Sigmoid colon (tissue), 7 donors: ENCODE results near the gene PLOD3. TPM values are rescaled to one million over a fixed set of nuclear protein-coding genes. Genes with fewer than 3 reads are reported as not detected.

Experiments
- DNase-seq: peaks from one replicate; pipeline ENCODE4 v3.0.0-alpha.2; 2019
- H3K27ac ChIP-seq, 4 donors: fragments of 200-600 bp; sonication (generic); one replicate each; pipeline ENCODE4 v1.5.1; 2016 to 2019; ENCODE audit warnings: mild to moderate bottlenecking in 1 of 4
- H3K27me3 ChIP-seq, 3 donors: fragments of 200-600 bp; sonication (generic); one replicate each; pipeline ENCODE4 v1.5.1; 2019; ENCODE audit warnings: mild to moderate bottlenecking in 1 of 3
- H3K36me3 ChIP-seq, 4 donors: fragments of 200-600 bp; sonication (generic); one replicate each; pipeline ENCODE4 v1.5.1; 2016 to 2019
- H3K4me1 ChIP-seq, 4 donors: fragments of 200-600 bp; sonication (generic); one replicate each; pipeline ENCODE4 v1.5.1; 2017 to 2019
- H3K4me3 ChIP-seq, 4 donors: fragments of 200-600 bp; sonication (generic); one replicate each; pipeline ENCODE4 v1.5.1; 2017 to 2019; ENCODE audit warnings: mild to moderate bottlenecking in 2 of 4, moderate library complexity in 1 of 4
- H3K9me3 ChIP-seq, 4 donors: fragments of 200-600 bp in 3 of 4; sonication (generic) in 3 of 4; one replicate each; pipeline versions ENCODE4 v1.5.1 to v1.6.1; 2013 to 2019
- CTCF ChIP-seq, 4 experiments: fragments of 450-650 bp in 3 of 4; fragments of 200-600 bp in 1 of 4; IDR thresholded peaks; one replicate each; pipeline ENCODE4 v1.5.1; 2016 to 2019; ENCODE audit warnings: antibody characterized with exemption in 4 of 4, mild to moderate bottlenecking in 3 of 4, moderate library complexity in 2 of 4
- EP300 ChIP-seq, 4 donors: sonication (generic); formaldehyde crosslinking; IDR thresholded peaks; one replicate each; pipeline ENCODE4 v1.6.1; 2017; ENCODE audit warnings: antibody characterized with exemption in 4 of 4
- POLR2A ChIP-seq, 2 donors: fragments of 450-650 bp; IDR thresholded peaks; one replicate each; pipeline ENCODE4 v1.6.1; 2016; ENCODE audit warnings: antibody characterized with exemption in 2 of 2, mild to moderate bottlenecking in 2 of 2, moderate library complexity in 2 of 2
- POLR2AphosphoS5 ChIP-seq, 4 donors: sonication (generic); formaldehyde crosslinking; IDR thresholded peaks; one replicate each; pipeline ENCODE4 v1.6.1; 2017; ENCODE audit warnings: antibody characterized with exemption in 4 of 4
- WGBS, 2 donors: extraction: QIAGEN DNeasy Blood & Tissue Kit; methylation state at CpG; one replicate each; pipeline ENCODE4 v1.1.7; 2013; 5-methylcytosine and 5-hydroxymethylcytosine counted together
- intact Hi-C: fragments of 100-400 bp; cut with DNase I; formaldehyde crosslinking; loops from one replicate; pipeline ENCODE4 v1.15.1; 2023
- polyA plus RNA-seq, 3 donors: library from polyadenylated mRNA; stranded (reverse); fragments of 200-250 nt; gene quantifications; one replicate each; pipeline ENCODE4 v1.2.3, GENCODE V29; 2013
- total RNA-seq, 4 donors: library from RNA; depleted of rRNA; stranded (reverse); fragments of >200 nt; gene quantifications; one replicate each; pipeline ENCODE4 v1.1.0, GENCODE V29; 2016
- donor health status: healthy with polysubstance abuse.
- donor health status: Bipolar disorder and iron deficiency.
- donor health status: healthy.

Gene PLOD3
- total and polyA plus RNA-seq, 7 donors: 18.0 to 57.3 (median 26.0) TPM

- Histone ChIP-seq H3K4me3 (peak overlapping the region; percentile 73 to 97 (median 89)), H3K4me1 (peaks cover 0 to 49% (median 36%) of the 10 kb centered on the region in 4 donors), H3K27ac (peak overlapping the region; percentile 90 to 94 (median 93)), H3K9me3 (no peaks in the 10 kb centered on the region), H3K36me3 (peaks cover 7 to 38% (median 16%) of the 10 kb centered on the region in 4 donors), H3K27me3 (no peaks in the 10 kb centered on the region)
- 4 to 7% methylated on average over 26 of the region's 26 CpGs for WGBS, 2 donors
- TF ChIP-seq POLR2AphosphoS5 (IDR thresholded peaks at IDR 0.05): no peak
- TF ChIP-seq CTCF (IDR thresholded peaks at IDR 0.05): no peak
- TF ChIP-seq POLR2A (IDR thresholded peaks at IDR 0.05): no peak
- no peak for TF ChIP-seq EP300 (IDR thresholded peaks at IDR 0.05)
- peak; percentile 61 for DNase-seq
- intact Hi-C loops: loop anchor here (1.0 to 10.0 kb wide), 2 partner anchors 26 to 66 kb away; no protein-coding TSS in a partner anchor
Observed at GRCh38 chr7:101218236-101219125, 1.1 kb upstream of the PLOD3 start.

- TF ChIP-seq POLR2A (IDR thresholded peaks at IDR 0.05) (no peak), POLR2AphosphoS5 (IDR thresholded peaks at IDR 0.05) (no peak), CTCF (IDR thresholded peaks at IDR 0.05) (no peak), EP300 (IDR thresholded peaks at IDR 0.05) (no peak)
- no peak for DNase-seq
- intact Hi-C loops: loop anchor here (10.0 kb wide), 1 partner anchor 68 kb away; no protein-coding TSS in a partner anchor
- Histone ChIP-seq H3K36me3 (peaks cover 4 to 39% (median 24%) of the 10 kb centered on the region in 4 donors), H3K27ac (peak overlapping the region; percentile 90 to 94 (median 93)), H3K4me1 (peaks cover 0 to 49% (median 36%) of the 10 kb centered on the region in 4 donors), H3K4me3 (peak overlapping the region; percentile 73 to 97 (median 89)), H3K27me3 (no peaks in the 10 kb centered on the region), H3K9me3 (no peaks in the 10 kb centered on the region)
- WGBS, 2 donors: 1 to 2% methylated on average over 34 of the region's 34 CpGs
Observed at GRCh38 chr7:101216860-101217387, 457 bp downstream of the PLOD3 start.

DNA sequence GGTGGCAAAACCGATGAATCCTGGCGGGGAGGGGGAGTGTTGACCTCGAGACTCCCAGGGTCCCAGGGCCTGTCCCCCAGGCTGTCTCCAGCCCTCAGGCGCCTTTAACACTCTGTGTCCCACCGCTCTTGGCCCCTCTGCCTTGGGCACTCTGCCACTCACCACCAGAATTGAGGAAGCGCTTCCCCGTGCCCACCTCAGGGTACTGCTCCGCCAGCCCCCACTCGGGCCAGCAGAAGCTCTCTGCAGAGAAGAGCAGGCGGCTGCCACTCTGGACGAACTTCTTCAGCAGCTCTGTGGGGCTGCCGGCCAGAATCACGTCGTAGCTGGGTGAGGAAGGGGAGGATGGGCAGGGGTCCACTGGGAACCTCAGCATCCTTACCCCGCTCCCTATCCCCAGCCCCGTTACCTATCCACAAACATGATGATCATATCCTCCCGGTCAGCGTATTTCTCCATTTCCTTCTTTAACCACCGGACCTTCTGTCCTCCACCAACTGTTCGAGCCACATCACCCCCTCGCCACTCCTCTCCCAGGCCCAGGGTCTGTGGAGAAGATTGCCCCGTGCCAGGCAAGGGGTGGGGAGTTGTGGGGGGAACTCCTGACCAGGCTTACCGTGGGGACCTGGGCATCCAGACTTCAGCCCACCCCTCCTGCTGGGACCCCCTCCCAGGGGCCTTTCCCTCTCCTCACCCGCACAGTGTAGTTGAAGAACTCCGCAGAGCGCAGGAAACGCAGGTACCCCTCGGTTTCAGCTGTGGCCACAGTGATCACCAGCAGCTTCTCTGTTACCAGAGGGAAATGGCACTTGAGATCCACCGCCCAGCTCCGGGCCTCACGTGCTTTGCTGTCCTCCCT, 1.2 kb downstream of the PLOD3 start:
- Histone ChIP-seq H3K27me3 (no peaks in the 10 kb centered on the region), H3K4me1 (peaks cover 0 to 49% (median 36%) of the 10 kb centered on the region in 4 donors), H3K4me3 (peak overlapping the region; percentile 73 to 97 (median 89)), H3K36me3 (peaks cover 4 to 46% (median 31%) of the 10 kb centered on the region in 4 donors), H3K9me3 (no peaks in the 10 kb centered on the region), H3K27ac (peak overlapping the region in 3 of 4 donors; percentile 90 to 94 (median 93))
- intact Hi-C loops: loop anchor here (10.0 kb wide), 1 partner anchor 69 kb away; no protein-coding TSS in a partner anchor
- DNase-seq: peak; percentile 65
- TF ChIP-seq EP300 (IDR thresholded peaks at IDR 0.05) (no peak), POLR2AphosphoS5 (IDR thresholded peaks at IDR 0.05) (no peak), CTCF (IDR thresholded peaks at IDR 0.05) (no peak), POLR2A (IDR thresholded peaks at IDR 0.05) (no peak)
- 69 to 70% methylated on average over 31 of the region's 31 CpGs for WGBS, 2 donors

- no peaks in the 10 kb centered on the region for H3K9me3 ChIP-seq
- H3K36me3 ChIP-seq: peaks cover 18 to 88% (median 54%) of the 10 kb centered on the region in 4 donors
- no peak for TF ChIP-seq CTCF (IDR thresholded peaks at IDR 0.05)
- TF ChIP-seq POLR2AphosphoS5 (IDR thresholded peaks at IDR 0.05): no peak
- TF ChIP-seq EP300 (IDR thresholded peaks at IDR 0.05): no peak
- TF ChIP-seq POLR2A (IDR thresholded peaks at IDR 0.05): no peak
- DNase-seq: no peak
- WGBS, 2 donors: 94 to 96% methylated on average over 8 of the region's 8 CpGs
- no peak overlapping the region for H3K27ac ChIP-seq
- intact Hi-C loops: loop anchor here (10.0 kb wide), 1 partner anchor 73 kb away; no protein-coding TSS in a partner anchor
- H3K4me1 ChIP-seq: peaks cover 0 to 26% (median 20%) of the 10 kb centered on the region in 4 donors
- H3K27me3 ChIP-seq: no peaks in the 10 kb centered on the region
- no peak overlapping the region for H3K4me3 ChIP-seq
Observed at GRCh38 chr7:101212014-101212413, 5.4 kb downstream of the PLOD3 start.
